Naive thymus-derived CD8-positive, alpha-beta T cell (primary cell): Measurements from ENCODE around the gene AUTS2. TPM values are rescaled to one million over a fixed set of nuclear protein-coding genes. Genes with fewer than 3 reads are reported as not detected.

Source experiments
- ATAC-seq, 2 donors: fragments of 150-1000 bp; cut with Tn5 transposase in 1 of 2; sonication (Bioruptor Pico), chemical (Tn5 transposase) in 1 of 2; 1 replicate in 1 of 2; 2 replicates in 1 of 2; pipeline ENCODE4 v1.10.0; 2021; ENCODE audit warnings: mild to moderate bottlenecking in 2 of 2, moderate library complexity in 2 of 2
- POLR2A ChIA-PET: fragments of 350-600 bp; sonication (Branson Sonifier 250); formaldehyde crosslinking; loops from one replicate; lab custom pipeline; 2021; ENCODE audit warnings: antibody characterized with exemption; lab: Charles Lee
- DNase-seq, 10 donors: peaks; one replicate each; pipeline versions ENCODE4 v3.0.0 to v3.0.0-alpha.2; 2020 to 2022
- H3K27ac Mint-ChIP-seq, 10 donors: one replicate each; pipeline ENCODE4 v1.8.0; 2020 to 2022; ENCODE audit warnings: mild to moderate bottlenecking in 10 of 10, mixed read lengths in 10 of 10, moderate library complexity in 4 of 10, inconsistent platforms in 1 of 10
- H3K27me3 Mint-ChIP-seq, 5 donors: one replicate each; pipeline ENCODE4 v1.8.0; 2021 to 2022; ENCODE audit warnings: mixed read lengths in 5 of 5
- H3K36me3 Mint-ChIP-seq, 3 donors: one replicate each; pipeline ENCODE4 v1.8.0; 2020 to 2022; ENCODE audit warnings: mixed read lengths in 3 of 3, mild to moderate bottlenecking in 2 of 3, inconsistent platforms in 1 of 3
- H3K4me1 Mint-ChIP-seq, 4 donors: one replicate each; pipeline ENCODE4 v1.8.0; 2021 to 2022; ENCODE audit warnings: mixed read lengths in 4 of 4
- H3K4me3 Mint-ChIP-seq, 10 donors: one replicate each; pipeline ENCODE4 v1.8.0; 2020 to 2022; ENCODE audit warnings: mild to moderate bottlenecking in 10 of 10, mixed read lengths in 10 of 10, moderate library complexity in 6 of 10, inconsistent platforms in 1 of 10
- H3K9me3 Mint-ChIP-seq, 9 donors: one replicate each; pipeline ENCODE4 v1.8.0; 2020 to 2022; ENCODE audit warnings: mixed read lengths in 9 of 9, mild to moderate bottlenecking in 3 of 9, inconsistent platforms in 1 of 9, moderate library complexity in 1 of 9
- polyA plus RNA-seq, 3 donors: library from polyadenylated mRNA; unstranded; fragments of 300-500 nt; fragmentation: Illumina TruSeq; gene quantifications; one replicate each; pipeline ENCODE4 v1.2.3, GENCODE V29; 2021
- total RNA-seq, 8 experiments: library from RNA in 2 of 8; stranded (reverse) in 2 of 8; gene quantifications; one replicate each; pipeline ENCODE4 v1.2.3 and lab custom pipeline; 2021 to 2026

Gene AUTS2
- total and polyA plus RNA-seq, 5 experiments from 2014 or later = 0.36 to 4.6 (median 3.0) TPM

- Mint-ChIP-seq H3K27ac (no peak overlapping the region), H3K9me3 (no peaks in the 10 kb centered on the region), H3K27me3 (no peaks in the 10 kb centered on the region), H3K36me3 (no peaks in the 10 kb centered on the region), H3K4me1 (peaks cover 0 to 7% (median 0%) of the 10 kb centered on the region in 4 donors), H3K4me3 (no peak overlapping the region)
- no peak for DNase-seq
- ATAC-seq = no peak
- POLR2A ChIA-PET = no interaction called here
These were observed 852.5 kb downstream of the AUTS2 start for GRCh38 chr7:70450731-70451130.

GRCh38 chr7:70455925-70456324 is 857.6 kb downstream of the AUTS2 start:
- H3K9me3 Mint-ChIP-seq = no peaks in the 10 kb centered on the region
- H3K27me3 Mint-ChIP-seq = no peaks in the 10 kb centered on the region
- peaks cover 7 to 37% (median 25%) of the 10 kb centered on the region in 4 donors for H3K4me1 Mint-ChIP-seq
- H3K27ac Mint-ChIP-seq = peak overlapping the region in 2 of 10 donors; percentile 38 to 76
- POLR2A ChIA-PET = no interaction called here
- DNase-seq = no peak
- H3K36me3 Mint-ChIP-seq = no peaks in the 10 kb centered on the region
- peak overlapping the region in 2 of 10 donors; percentile 41 to 47 for H3K4me3 Mint-ChIP-seq
- ATAC-seq = no peak

- Mint-ChIP-seq H3K27me3 (no peaks in the 10 kb centered on the region), H3K4me1 (peaks cover 7 to 37% (median 25%) of the 10 kb centered on the region in 4 donors), H3K4me3 (peak overlapping the region in 3 of 10 donors; percentile 5 to 36 (median 20)), H3K27ac (peak overlapping the region in 3 of 10 donors; percentile 22 to 55 (median 38)), H3K36me3 (no peaks in the 10 kb centered on the region), H3K9me3 (no peaks in the 10 kb centered on the region)
- ATAC-seq = peak in 1 of 2 donors; percentile 29
- peak in 2 of 10 donors; percentile 19 to 21 for DNase-seq
- POLR2A ChIA-PET = no interaction called here
These were observed 858.4 kb downstream of the AUTS2 start for GRCh38 chr7:70456719-70457118.

GRCh38 chr7:70457482-70457881 is 859.2 kb downstream of the AUTS2 start:
- ATAC-seq (no peak), DNase-seq (no peak)
- Mint-ChIP-seq H3K27ac (peak overlapping the region in 4 of 10 donors; percentile 7 to 48 (median 16)), H3K4me1 (peaks cover 7 to 37% (median 25%) of the 10 kb centered on the region in 4 donors), H3K4me3 (no peak overlapping the region), H3K36me3 (no peaks in the 10 kb centered on the region), H3K9me3 (no peaks in the 10 kb centered on the region), H3K27me3 (no peaks in the 10 kb centered on the region)
- POLR2A ChIA-PET = no interaction called here

- H3K36me3 Mint-ChIP-seq = no peaks in the 10 kb centered on the region
- DNase-seq (peak in 2 of 10 donors; percentile 2 to 8), ATAC-seq (no peak)
- H3K27me3 Mint-ChIP-seq = no peaks in the 10 kb centered on the region
- H3K9me3 Mint-ChIP-seq = no peaks in the 10 kb centered on the region
- H3K4me3 Mint-ChIP-seq = peak overlapping the region in 1 of 10 donors; percentile 8
- peak overlapping the region in 3 of 10 donors; percentile 7 to 48 (median 17) for H3K27ac Mint-ChIP-seq
- POLR2A ChIA-PET = no interaction called here
- H3K4me1 Mint-ChIP-seq = peaks cover 7 to 37% (median 25%) of the 10 kb centered on the region in 4 donors
These were observed 859.8 kb downstream of the AUTS2 start for GRCh38 chr7:70457883-70458680.

GRCh38 chr7:70458745-70459144 is 860.5 kb downstream of the AUTS2 start:
- no peaks in the 10 kb centered on the region for H3K9me3 Mint-ChIP-seq
- peak overlapping the region in 1 of 10 donors; percentile 8 for H3K4me3 Mint-ChIP-seq
- ATAC-seq (no peak), DNase-seq (no peak)
- no peaks in the 10 kb centered on the region for H3K36me3 Mint-ChIP-seq
- no peaks in the 10 kb centered on the region for H3K27me3 Mint-ChIP-seq
- POLR2A ChIA-PET = no interaction called here
- H3K4me1 Mint-ChIP-seq = peaks cover 7 to 37% (median 25%) of the 10 kb centered on the region in 4 donors
- H3K27ac Mint-ChIP-seq = peak overlapping the region in 1 of 10 donors; percentile 17

- H3K4me3 Mint-ChIP-seq = no peak overlapping the region
- H3K27me3 Mint-ChIP-seq = no peaks in the 10 kb centered on the region
- no peak overlapping the region for H3K27ac Mint-ChIP-seq
- no peaks in the 10 kb centered on the region for H3K9me3 Mint-ChIP-seq
- ATAC-seq (no peak), DNase-seq (no peak)
- H3K4me1 Mint-ChIP-seq = peaks cover 7 to 37% (median 25%) of the 10 kb centered on the region in 4 donors
- POLR2A ChIA-PET = no interaction called here
- no peaks in the 10 kb centered on the region for H3K36me3 Mint-ChIP-seq
These were observed 861.3 kb downstream of the AUTS2 start for GRCh38 chr7:70459546-70459945.

- no peak for ATAC-seq
- H3K9me3 Mint-ChIP-seq = no peaks in the 10 kb centered on the region
These were observed 861.8 kb downstream of the AUTS2 start for GRCh38 chr7:70460071-70460470.

GRCh38 chr7:70460562-70460961 is 862.3 kb downstream of the AUTS2 start:
- no peak for ATAC-seq
- Mint-ChIP-seq H3K4me3 (no peak overlapping the region), H3K27me3 (no peaks in the 10 kb centered on the region), H3K36me3 (no peaks in the 10 kb centered on the region), H3K27ac (no peak overlapping the region), H3K4me1 (peaks cover 7 to 30% (median 25%) of the 10 kb centered on the region in 4 donors), H3K9me3 (no peaks in the 10 kb centered on the region)
- POLR2A ChIA-PET = no interaction called here
- no peak for DNase-seq

More at GRCh38 chr7:70460071-70460470, 861.8 kb downstream of the AUTS2 start:
- H3K36me3 Mint-ChIP-seq = no peaks in the 10 kb centered on the region
- H3K4me1 Mint-ChIP-seq = peaks cover 7 to 34% (median 25%) of the 10 kb centered on the region in 4 donors
- no peak overlapping the region for H3K4me3 Mint-ChIP-seq
- no peaks in the 10 kb centered on the region for H3K27me3 Mint-ChIP-seq
- DNase-seq = no peak
- POLR2A ChIA-PET = no interaction called here
- H3K27ac Mint-ChIP-seq = no peak overlapping the region

GRCh38 chr7:70463352-70463938 is 865.2 kb downstream of the AUTS2 start:
- POLR2A ChIA-PET = no interaction called here
- H3K36me3 Mint-ChIP-seq = no peaks in the 10 kb centered on the region
- ATAC-seq = no peak
- DNase-seq = no peak
- H3K27me3 Mint-ChIP-seq = no peaks in the 10 kb centered on the region
- H3K9me3 Mint-ChIP-seq = no peaks in the 10 kb centered on the region
- H3K4me1 Mint-ChIP-seq = peaks cover 2 to 3% (median 2%) of the 10 kb centered on the region in 4 donors
- H3K4me3 Mint-ChIP-seq = no peak overlapping the region
- H3K27ac Mint-ChIP-seq = no peak overlapping the region

- POLR2A ChIA-PET = no interaction called here
- Mint-ChIP-seq H3K27ac (no peak overlapping the region), H3K4me1 (peaks cover 0 to 3% (median 0%) of the 10 kb centered on the region in 4 donors), H3K9me3 (no peaks in the 10 kb centered on the region), H3K36me3 (no peaks in the 10 kb centered on the region), H3K27me3 (no peaks in the 10 kb centered on the region), H3K4me3 (no peak overlapping the region)
- ATAC-seq = no peak
- no peak for DNase-seq
These were observed 868.6 kb downstream of the AUTS2 start for GRCh38 chr7:70466725-70467364.

- ATAC-seq = no peak
- peaks cover 0 to 3% (median 0%) of the 10 kb centered on the region in 4 donors for H3K4me1 Mint-ChIP-seq
- no peaks in the 10 kb centered on the region for H3K27me3 Mint-ChIP-seq
- POLR2A ChIA-PET = no interaction called here
- no peaks in the 10 kb centered on the region for H3K9me3 Mint-ChIP-seq
- no peak for DNase-seq
- no peaks in the 10 kb centered on the region for H3K36me3 Mint-ChIP-seq
- no peak overlapping the region for H3K4me3 Mint-ChIP-seq
- H3K27ac Mint-ChIP-seq = no peak overlapping the region
These were observed 872.5 kb downstream of the AUTS2 start for GRCh38 chr7:70470746-70471145.
